HG02840 (cell line): ENCODE measurements around the gene PABPC1L2B.
"Not testable (repeated sequence)": the region's sequence is repeated elsewhere in the genome, so short reads cannot be mapped to it uniquely, and the experiment has no call there.

ENCODE experiments used
- ATAC-seq: cut with Tn5 transposase; IDR thresholded peaks from one replicate; pipeline ENCODE4 v1.9.1; 2021; ENCODE audit warnings: mild to moderate bottlenecking, moderate library complexity, moderate number of reproducible peaks; ENCODE audit not compliant: unreplicated experiment, low FRiP score

Gene PABPC1L2B

DNA sequence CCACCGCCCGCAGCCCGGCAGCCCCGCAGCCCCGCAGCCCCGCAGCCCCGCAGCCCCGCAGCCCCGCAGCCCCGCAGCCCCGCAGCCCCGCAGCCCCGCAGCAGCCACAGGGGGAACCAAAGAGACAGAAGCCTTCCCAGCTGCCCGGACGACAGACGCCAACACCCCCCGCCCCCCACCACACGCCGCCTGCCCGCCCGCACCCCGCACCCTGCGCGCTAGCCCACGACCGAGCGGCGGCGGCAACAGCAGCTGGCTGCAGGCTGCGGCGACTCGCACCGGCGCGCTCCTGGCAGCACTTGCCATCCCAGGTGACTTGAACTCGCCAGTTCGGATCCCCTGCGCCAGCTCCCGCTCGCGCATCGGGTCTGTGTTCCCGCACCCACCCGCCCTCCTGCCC, at the start of gene PABPC1L2B:
Gene PABPC1L2B, plus strand, starts transcription at position 207 of the 400 bp plus-strand sequence. CDS start 704 bp downstream, outside the sequence.
- ATAC-seq, result not testable (repeated sequence)

DNA sequence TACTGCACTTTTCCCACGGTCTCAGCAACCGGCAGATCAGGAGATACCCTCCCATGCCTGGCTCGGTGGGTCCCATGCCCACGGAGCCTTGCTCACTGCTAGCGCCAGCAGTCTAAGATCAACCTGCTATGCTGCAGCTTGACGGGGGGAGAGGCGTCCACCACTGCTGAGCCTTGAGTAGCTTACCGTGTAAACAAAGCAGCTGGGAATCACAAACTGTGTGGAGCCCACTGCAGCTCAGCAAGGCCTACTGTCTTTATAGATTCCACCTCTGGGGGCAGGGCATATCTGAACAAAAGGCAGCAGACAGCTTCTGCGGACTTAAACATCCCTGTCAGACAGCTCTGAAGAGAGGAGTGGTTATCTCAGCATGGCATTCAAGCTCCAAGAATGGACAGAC, 42.8 kb upstream of the PABPC1L2B start:
- not testable (repeated sequence) for ATAC-seq

DNA sequence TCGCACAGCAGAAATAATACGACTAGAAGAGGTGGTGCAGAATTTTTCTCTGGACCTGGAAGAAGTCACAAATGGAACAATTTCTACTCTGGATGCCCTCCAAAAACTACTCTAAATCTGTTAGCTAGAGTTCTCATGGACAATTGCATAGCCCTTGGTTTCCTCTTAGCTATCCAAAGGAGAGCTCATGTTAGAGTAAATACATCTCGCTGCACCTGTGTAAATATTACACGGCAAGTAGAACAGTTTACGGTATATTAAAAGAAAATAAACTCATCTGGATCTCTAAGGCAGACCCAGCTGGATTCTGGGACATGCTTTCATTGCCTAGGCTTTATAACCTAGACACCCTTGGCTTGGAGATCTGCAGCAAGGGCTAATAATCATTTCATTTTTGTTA, 30.9 kb upstream of the PABPC1L2B start:
- not testable (repeated sequence) for ATAC-seq

DNA sequence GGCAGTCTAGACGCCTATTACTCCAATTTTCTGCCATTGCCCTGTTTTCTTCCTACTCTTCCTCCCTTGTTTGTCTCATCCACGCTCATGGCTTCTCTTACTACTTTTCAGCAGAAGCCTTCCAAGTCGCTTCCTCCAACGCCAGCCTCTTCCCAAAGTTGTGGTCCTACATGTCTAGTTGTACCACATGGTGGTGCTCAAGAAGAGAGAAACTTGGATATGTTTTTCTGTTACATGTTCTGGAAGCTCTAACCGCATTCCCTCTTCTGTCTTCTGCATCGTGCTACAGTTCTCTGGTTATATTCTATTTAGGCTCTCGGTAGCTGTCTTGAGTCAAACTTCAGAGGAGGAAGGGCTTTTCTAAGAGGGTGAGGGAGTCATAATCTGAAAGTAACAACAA, 27.9 kb upstream of the PABPC1L2B start:
- not testable (repeated sequence) for ATAC-seq

DNA sequence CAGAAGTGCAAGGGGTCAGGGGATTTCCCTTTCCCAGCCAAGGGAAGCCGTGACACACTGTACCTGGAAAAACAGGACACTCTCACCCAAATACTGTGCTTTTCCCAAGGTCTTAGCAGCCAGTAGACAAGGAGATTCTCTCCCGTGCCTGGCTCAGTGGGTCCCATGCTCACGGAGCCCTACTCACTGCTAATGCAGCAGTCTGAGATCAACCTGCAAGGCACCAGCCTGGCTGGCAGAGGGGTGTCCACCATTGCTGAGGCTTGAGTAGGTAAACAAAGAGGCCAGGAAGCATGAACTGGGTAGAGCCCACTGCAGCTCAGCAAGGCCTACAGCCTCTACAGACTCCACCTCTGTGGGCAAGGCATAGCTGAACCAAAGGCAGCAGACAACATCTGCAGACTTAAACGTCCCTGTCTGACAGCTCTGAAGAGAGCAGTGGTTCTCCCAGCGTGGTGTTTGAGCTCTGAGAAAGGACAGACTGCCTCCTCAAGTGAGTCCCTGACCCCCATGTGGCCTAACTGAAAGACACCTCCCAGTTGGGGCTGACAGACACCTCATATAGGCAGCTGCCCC, 21.8 kb upstream of the PABPC1L2B start:
- not testable (repeated sequence) for ATAC-seq

DNA sequence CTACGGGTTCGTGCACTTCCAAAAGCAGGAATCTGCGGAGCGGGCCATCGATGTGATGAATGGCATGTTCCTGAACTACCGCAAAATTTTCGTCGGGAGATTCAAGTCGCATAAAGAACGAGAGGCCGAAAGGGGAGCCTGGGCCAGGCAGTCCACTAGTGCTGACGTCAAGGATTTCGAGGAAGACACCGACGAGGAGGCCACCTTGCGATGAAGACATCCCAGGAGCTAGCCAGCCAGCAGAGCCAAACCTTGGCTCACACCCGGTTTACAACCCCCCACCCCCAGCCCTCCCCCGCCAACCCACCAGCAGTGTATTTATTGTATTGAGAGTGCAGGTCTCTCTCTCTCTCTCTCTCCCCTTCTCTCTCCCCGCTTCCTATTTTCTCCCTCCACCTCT, 1.3 kb downstream of the PABPC1L2B start:
- ATAC-seq, result not testable (repeated sequence)

DNA sequence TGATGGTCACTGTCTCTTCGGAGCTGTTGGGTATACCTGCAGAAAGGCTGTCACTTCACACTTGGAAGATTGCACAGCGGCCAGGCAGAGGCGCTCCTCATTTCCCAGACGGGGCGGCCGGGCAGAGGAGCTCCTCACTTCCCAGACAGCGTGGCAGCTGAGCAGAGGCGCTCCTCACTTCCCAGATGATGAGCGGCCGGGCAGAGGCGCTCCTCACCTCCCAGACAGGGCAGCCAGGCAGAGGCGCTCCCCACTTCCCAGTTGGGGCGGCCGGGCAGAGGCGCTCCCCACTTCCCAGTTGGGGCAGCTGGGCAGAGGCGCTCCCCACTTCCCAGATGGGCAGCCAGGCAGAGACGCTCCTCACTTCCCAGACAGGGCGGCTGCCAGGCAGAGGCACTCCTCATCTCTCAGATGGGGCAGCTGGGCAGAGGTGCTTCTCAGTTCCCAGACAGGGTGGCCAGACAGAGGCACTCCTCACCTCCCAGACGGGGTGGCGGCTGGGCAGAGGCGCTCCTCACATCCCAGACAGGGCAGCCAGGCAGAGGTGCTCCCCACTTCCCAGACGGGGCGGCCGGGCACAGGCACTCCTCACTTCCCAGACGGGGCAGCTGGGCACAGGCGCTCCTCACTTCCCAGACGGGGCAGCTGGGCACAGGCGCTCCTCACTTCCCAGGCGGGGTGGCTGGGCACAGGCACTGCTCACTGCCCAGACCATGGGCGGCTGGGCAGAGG, 18.8 kb downstream of the PABPC1L2B start:
- ATAC-seq, result no peak

DNA sequence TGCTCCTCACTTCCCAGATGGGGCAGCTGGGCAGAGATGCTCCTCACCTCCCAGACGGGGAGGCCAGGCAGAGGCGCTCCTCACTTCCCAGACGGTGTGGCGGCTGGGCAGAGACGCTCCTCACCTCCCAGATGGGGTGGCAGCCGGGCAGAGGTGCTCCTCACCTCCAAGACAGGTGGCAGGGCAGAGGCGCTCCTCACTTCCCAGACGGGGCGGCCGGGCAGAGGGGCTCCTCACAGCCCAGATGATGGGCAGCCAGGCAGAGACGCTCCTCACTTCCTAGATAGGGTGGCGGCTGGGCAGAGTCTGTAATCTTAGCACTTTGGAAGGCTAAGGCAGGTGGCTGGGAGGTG, 19.3 kb downstream of the PABPC1L2B start:
- ATAC-seq, result not testable (repeated sequence)

DNA sequence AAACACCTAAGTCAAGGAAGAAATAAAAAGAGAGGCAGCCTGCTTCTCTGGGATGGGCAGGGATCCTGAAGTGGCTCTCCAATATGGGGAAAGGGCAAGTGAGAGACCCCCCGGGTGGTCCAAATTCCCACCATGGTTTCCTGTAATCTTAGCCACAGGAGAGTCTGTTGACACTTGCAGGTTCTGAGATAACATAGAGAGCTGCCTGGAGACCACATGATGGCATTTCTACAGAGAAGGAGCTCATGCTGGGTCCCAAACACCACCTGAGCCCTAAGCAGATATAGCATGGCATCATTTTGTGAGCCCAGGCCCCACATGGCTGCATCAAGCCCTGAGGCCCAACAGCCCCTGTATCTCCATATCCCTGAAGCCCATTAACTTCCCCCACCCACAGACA, 26.1 kb downstream of the PABPC1L2B start:
- ATAC-seq, result no peak
